SK-N-SH treated with all-trans-retinoic acid at 6 μM for 48 hours (cell line): ENCODE measurements around the gene ROMO1.
"Not testable (repeated sequence)": the region's sequence is repeated elsewhere in the genome, so short reads cannot be mapped to it uniquely, and the experiment has no call there.

Experiments used
- CREB5 ChIP-seq: fragments of 250-450 bp; sonication (Bioruptor Pico); IDR thresholded peaks from 2 replicates; pipeline ENCODE4 v1.5.1; 2020; ENCODE audit warnings: low read depth, mild to moderate bottlenecking, moderate library complexity
- ESRRG ChIP-seq: fragments of 250-450 bp; sonication (Bioruptor Pico); IDR thresholded peaks from 2 replicates; pipeline ENCODE4 v1.6.1; 2021; ENCODE audit warnings: mild to moderate bottlenecking
- ISL1 ChIP-seq: fragments of 250-450 bp; sonication (Bioruptor Pico); IDR thresholded peaks from 2 replicates; pipeline ENCODE4 v2.1.2; 2022; ENCODE audit warnings: mild to moderate bottlenecking, moderate library complexity
- PATZ1 ChIP-seq: fragments of 250-450 bp; sonication (Bioruptor Pico); IDR thresholded peaks from 2 replicates; pipeline ENCODE4 v1.8.0; 2020; ENCODE audit warnings: mild to moderate bottlenecking, moderate library complexity, borderline replicate concordance
- POU6F1 ChIP-seq: fragments of 250-450 bp; sonication (Bioruptor Pico); IDR thresholded peaks from 2 replicates; pipeline ENCODE4 v1.8.0; 2021; ENCODE audit warnings: low read depth, mild to moderate bottlenecking, moderate library complexity, borderline replicate concordance
- RARB ChIP-seq: fragments of 250-450 bp; sonication (Bioruptor Pico); IDR thresholded peaks from 2 replicates; pipeline ENCODE4 v1.8.0; 2021; ENCODE audit warnings: mild to moderate bottlenecking, moderate library complexity
- TCF4 ChIP-seq: fragments of 250-450 bp; sonication (Bioruptor Pico); IDR thresholded peaks from 2 replicates; pipeline ENCODE4 v1.8.0; 2021; ENCODE audit warnings: mild to moderate bottlenecking, moderate library complexity, borderline replicate concordance
- TOX ChIP-seq: fragments of 250-450 bp; sonication (Bioruptor Pico); IDR thresholded peaks from 2 replicates; pipeline ENCODE4 v1.8.0; 2021; ENCODE audit warnings: mild to moderate bottlenecking, moderate library complexity, borderline replicate concordance
- ZC3H10 ChIP-seq: fragments of 250-450 bp; sonication (Bioruptor Pico); IDR thresholded peaks from 2 replicates; pipeline ENCODE4 v1.5.1; 2021; ENCODE audit warnings: mild to moderate bottlenecking, moderate library complexity
- ZFP3 ChIP-seq: fragments of 250-450 bp; sonication (Bioruptor Pico); IDR thresholded peaks from 2 replicates; pipeline ENCODE4 v1.5.0; 2020; ENCODE audit warnings: mild to moderate bottlenecking, moderate library complexity
- ZNF70 ChIP-seq: fragments of 450-650 bp; formaldehyde crosslinking; IDR thresholded peaks from 2 replicates; pipeline ENCODE4 v1.5.0; 2020; ENCODE audit warnings: mild to moderate bottlenecking, moderate library complexity
- ZNF8 ChIP-seq: fragments of 450-650 bp; formaldehyde crosslinking; IDR thresholded peaks from 2 replicates; pipeline ENCODE4 v1.5.0; 2020; ENCODE audit warnings: mild to moderate bottlenecking, moderate library complexity

GRCh38 chr20:35685368-35685767 lies 13.8 kb upstream of the ROMO1 start:
- TF ChIP-seq RARB; ISL1 (CRISPR knock-in tag); POU6F1; ESRRG (CRISPR knock-in tag); TCF4 (CRISPR knock-in tag); PATZ1 (CRISPR knock-in tag); ZNF8 (CRISPR knock-in tag); ZC3H10 (CRISPR knock-in tag); ZFP3 (CRISPR knock-in tag); ZNF70 (CRISPR knock-in tag); TOX (CRISPR knock-in tag); CREB5 (CRISPR knock-in tag): not testable (repeated sequence)
